Right hindlimb (tissue), 1 donor: Measurements from ENCODE around the gene CARD9.
A peak's percentile ranks its signal among the peaks of the same experiment; 100 is the strongest.
"Not testable (repeated sequence)": the region's sequence is repeated elsewhere in the genome, so short reads cannot be mapped to it uniquely, and the experiment has no call there.

Experiments
- DNase-seq: peaks from one replicate; pipeline ENCODE4 v3.0.0-alpha.2; 2018

Gene CARD9

DNA sequence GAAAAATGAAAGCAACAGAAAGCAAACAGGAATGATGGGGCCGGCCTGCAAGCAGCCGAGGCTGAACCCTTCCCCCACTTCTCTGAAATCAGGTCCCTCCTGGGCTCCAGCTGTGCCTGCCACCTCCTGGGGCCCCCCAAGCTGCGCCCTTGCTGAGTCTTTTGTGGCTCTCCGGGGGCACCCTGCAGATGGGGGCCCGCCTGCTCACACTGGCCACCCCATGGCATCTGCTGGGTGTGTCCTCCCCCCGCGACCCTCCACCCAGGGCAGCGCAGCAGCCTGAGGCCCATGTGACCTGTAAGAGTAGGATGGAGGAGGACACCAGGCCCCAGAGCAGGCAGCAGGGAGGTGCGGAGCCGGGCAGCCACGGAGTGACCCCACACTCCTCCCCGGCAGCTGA is 40.4 kb downstream of the CARD9 start:
- DNase-seq = no peak

- DNase-seq = no peak
These were observed 40.9 kb downstream of the CARD9 start for GRCh38 chr9:136332482-136332983.

DNA sequence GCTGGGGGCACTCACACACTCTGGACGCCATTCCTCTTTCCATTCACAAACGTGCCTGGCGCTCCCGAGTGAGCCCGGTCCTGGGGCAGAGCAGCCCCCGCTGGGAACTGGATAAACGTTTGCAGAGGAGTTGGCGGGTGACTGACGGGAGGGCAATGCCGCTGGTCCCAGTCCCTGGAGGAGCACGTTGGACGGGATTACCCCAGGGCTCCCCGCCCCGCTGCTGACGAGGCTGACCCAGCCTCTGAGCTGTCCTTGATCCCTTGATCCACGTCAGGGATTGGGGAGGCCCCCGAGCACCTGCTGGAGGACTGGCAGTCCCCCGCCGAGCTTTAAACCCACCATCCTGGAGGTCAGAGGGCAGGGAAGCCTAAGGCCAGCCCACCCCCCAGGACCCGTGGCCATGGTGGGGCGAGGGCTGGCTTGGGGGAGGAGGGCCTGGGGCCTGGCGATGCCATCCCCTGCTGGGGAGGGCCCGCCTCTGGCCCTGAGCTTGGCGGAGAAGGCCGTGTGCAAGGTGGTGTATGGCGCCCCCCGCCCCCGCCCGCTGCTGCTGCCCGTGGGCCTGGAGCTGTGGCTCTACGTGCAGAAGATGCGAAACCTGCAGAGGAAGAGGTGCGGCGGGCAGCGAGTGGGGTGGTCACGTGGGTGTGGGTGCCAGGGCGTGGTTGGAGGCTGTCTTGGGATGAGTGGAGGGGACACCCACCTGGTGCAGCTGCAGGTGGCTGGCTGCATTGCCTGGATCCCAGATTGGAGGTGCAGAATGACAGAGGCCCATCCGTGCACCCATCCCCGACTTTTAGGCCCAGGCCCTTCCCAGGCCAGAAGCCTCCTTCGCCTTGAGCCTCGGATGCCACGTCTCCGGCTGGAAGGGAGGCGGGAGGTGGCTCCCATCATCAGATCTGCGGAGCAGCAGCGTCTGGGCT is 41.6 kb downstream of the CARD9 start:
- no peak for DNase-seq

DNA sequence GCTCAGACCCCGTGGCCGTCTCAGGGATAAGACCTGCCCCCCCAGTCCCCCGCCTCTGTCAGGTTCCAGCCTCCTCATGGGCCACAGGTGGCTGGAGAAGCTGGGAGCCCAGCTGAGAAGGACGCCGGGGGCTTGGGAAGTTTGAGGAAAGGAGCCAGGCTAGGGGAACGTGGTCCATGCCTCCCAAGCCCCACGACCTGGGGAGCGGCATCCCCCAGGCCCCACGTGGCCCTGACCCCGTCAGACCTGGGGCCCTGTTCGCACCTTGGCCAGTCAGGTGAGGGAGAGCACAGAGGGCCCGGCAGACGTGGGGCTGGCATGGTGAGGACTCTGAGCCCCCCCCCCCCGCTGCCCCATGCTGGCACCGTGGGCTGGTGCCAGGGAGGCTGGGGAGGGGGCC is 42.4 kb downstream of the CARD9 start:
- DNase-seq = no peak

DNA sequence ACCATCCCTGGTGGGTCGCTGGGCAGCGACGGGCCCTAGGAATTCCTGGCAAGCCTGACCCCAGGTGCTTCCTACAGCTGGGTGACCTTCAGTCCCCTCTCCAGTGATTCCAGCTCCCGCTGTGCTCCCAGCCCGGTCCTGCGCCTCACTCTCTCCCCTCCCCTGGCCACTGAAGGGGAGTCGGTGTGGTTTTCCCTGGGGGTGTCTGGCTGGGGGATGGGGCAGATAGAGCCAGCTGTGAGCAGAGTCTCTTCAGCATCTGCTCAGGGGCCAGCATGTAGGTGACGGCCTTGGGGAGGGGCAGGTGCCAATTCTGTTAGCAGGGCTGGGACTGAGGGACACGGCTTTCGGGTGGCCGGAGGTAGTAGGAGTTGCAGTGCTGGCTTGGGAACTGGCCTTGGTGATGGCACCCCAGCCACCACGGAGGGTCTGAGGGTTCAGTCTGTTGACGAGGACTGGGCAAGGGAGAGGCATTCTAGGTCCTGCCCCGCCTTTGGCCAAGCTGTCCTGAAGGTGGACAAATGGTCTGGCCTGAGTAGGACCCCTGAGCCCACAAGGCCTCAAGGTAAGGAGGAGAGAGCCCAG is 43.0 kb downstream of the CARD9 start:
- no peak for DNase-seq

DNA sequence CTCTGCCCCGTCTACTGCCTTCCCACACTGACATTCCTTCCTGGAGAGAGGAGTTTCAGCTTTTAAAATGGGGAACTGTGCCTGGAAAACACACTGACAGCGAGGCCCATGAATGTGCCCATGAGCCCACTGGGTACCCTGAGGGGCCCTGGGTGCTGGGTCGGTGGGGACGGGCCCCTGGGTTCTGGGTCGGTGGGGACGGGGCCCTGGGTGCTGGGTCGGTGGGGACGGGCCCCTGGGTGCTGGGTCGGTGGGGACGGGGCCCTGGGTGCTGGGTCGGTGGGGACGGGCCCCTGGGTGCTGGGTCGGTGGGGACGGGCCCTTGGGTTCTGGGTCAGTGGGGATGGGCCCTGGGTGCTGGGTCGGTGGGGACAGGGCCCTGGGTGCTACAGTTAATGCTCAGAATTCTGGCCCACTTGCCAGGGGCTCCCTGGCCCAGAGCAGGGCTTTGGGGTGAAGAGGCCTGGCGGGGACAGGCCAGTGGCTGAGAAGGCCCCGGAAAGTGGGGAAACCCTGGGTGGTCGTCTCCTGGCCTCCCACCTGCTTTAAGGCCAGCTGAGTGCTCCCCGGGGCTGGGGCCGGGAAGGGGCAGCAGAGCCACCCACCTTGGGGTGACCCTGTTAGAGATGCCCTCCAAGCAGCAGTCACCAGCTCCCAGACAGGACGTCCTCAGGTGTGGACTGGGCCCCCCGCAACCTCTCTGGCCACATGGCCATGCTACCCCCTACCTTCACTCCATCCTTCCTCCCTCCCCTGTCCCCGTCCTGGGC is 43.6 kb downstream of the CARD9 start:
- no peak for DNase-seq

DNA sequence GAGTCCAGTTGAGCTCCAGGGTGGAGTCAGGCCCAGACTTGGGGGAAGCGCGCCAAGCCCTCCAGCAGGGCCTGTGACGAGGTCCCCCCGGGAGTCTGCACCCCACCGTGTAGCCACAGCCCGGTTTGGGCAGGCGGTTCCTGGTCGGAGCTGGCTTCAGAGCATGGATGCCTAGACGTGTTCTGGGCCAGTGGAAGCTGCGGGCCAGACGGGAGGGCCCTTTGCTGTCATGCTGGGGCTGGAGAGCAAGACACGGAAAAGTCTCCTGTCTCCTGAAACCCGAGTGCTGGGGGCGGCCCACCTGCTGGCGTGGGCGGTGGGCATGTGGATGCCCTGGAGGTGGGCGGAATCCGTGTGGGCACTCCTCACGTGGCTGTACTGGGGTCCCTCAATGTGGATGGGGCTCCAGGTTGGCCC is 44.2 kb downstream of the CARD9 start:
- no peak for DNase-seq

- DNase-seq = peak; percentile 82
These were observed 44.8 kb downstream of the CARD9 start for GRCh38 chr9:136328622-136329041.

DNA sequence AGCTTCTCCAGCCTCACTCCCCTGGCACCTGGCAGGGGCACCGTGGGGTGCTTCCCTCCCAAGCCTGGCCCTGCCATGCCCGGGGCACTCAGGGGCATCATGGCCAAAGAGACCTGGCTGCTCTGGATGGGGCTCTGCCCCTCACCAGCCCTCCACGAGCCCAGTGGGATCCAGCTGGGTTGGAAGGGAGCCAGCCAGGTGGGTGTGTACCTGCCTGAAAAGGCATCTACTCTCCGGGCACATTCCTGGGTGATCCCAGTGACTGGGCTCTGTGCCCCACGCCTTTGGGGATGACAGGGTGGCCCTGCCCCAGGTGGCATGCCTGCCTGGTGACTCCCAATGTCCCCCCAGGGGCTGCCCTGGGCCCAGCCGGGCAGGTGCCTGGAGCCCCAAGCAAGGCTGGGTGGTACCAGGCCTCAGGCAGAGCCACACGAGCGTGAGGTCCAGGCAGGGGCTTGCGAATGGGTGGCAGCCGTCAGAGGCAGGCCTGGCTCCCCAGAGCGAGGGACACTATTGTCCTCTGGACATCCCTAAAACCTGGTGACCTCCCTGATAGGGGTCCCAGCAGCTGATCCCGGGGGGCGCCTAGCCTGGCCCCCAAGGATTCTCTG is 45.4 kb downstream of the CARD9 start:
- no peak for DNase-seq

DNA sequence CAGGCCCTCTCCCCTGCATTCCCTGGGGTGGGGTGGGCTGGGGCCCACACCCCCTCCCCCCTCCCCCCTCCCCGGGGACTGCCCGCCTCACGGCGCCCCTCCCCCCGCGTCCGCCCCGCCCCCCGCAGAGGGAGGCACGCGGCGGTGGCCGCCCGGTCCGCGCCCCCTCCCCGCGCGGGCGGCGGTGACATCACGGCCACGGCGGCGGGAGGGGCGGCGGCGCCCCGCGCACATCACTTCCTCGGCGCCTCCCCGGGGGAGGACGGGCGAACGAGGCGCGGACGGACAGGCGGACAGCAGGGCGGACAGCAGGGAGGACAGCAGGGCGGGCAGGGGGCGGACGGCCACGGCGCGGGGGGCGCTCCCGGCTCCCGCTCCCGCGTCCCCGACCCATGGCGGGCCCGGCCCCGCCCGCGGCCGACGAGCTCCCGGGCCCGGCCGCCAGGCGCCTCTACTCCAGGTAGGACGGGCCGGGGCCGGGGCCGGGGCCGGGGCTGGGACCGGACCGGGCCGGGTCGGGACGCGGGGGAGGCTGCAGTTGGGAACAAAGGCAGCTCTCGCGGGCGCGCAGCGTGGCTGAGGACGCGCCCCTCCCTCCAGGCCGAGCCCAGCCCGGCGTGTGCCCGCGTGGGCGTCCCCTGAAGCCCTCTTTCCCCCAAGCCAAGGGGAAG is 46.0 kb downstream of the CARD9 start, which contains the start of gene GPSM1:
Gene GPSM1 (plus strand): TSS at position 236 of the 671 bp plus-strand sequence. CDS start 157 bp downstream, at position 393.
- peak; percentile 74 for DNase-seq

GRCh38 chr9:136326761-136327303 is 46.6 kb downstream of the CARD9 start:
- DNase-seq = no peak

- peak; percentile 82 for DNase-seq
These were observed 47.3 kb downstream of the CARD9 start for GRCh38 chr9:136326061-136326760.

DNA sequence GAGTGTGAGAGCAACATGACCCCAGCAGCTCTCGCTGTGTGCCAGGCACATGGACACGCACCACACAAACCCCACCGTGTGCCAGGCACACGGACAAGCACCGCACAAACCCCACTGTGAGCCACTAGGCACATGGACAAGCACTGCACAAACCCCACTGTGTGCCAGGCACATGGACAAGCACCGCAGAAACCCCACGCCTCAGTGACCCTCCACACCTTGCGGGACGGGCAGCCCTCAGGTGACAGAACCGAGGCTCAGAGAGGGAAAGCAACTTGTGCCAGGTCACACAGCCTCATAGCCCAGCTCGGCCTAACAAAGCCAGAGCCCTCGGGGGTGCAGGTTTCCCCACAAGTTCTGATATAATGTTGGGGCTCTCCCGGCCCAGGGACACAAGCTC is 48.1 kb downstream of the CARD9 start:
- no peak for DNase-seq

DNA sequence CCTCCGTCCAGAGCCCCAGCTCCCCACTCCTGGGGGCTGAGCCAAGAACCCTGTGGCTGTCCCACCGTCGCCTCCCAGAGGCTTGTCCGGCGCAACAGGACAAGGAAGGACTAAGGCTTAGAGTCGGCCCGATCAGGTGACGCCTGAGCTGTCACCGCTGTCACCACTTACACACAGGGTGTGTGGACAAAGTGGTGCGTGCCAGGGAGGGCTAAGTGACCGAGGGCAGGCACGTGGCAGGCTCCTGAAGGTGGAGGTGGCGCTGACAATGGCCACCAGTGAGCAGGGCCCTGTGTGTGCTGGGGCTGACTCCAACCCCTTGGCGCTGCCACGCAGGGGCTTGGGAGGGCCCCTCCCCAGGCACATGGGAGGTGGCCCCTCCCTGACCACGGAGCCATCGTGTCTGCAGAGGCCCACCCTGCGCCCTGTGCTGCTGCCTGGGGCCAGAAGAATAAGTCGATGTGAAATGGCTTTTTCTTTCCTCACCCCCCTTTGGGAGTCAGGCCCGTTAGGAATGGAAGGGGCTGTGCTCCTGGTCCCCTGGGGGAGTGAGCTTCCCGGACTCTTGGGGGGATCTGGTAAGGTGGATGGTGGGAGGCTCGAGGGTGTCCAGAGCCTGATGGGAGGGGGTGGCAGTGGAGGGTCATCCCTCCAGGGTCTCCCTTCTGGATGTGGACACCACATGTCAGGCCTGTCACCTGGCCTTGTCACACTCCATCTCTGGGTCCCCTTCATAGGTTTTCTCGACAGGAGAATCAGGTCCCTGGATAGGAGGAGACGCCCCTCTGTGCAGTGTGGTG is 48.8 kb downstream of the CARD9 start:
- no peak for DNase-seq

- no peak for DNase-seq
These were observed 50.1 kb downstream of the CARD9 start for GRCh38 chr9:136323371-136323789.

DNA sequence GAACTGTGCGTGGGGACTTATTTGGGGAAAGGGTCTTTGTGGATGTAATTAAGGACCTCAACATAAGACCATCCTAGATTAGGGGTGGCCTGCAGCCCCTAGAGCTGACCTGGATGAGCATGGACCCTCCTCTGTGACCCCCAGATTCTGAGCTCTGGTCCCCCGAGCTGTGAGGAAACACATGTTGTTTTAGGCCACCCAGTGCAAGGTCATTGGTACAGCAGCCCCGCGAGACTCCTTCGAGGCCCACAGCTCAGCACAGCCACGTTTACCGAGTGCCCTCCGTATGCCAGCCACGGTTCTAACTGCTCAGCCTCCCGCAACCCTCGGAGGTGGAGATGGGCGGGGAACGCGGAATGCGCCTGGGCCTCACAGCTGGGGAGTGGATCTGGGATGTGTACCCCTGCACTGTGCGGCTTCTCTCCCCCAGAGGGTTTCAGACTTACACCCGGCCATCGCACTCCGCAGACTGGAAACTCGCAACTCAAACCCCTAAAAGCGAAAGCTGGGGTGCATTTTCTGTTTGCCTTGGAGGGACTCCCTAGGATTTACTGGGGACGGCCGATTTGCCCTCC is 50.6 kb downstream of the CARD9 start:
- no peak for DNase-seq

DNA sequence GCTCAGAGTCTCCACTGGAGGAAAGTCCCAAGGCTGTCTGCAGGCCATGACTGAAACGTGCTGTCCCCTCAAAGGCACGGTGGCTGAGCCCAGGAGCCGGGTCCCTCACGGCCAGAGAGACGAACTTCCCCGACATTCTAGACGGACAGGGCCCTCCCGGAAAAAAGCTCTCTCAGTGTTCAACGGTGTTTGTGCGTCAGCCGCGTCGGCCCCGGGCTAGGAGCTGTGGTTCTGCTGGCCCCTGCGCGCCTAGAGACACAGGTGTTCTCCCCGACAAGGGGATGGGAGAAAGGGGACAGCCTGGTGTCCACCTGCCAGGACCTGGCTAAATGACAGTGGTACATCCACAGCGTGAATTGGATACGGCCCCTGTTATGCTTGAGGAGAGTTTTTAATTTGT is 51.9 kb downstream of the CARD9 start:
- no peak for DNase-seq

DNA sequence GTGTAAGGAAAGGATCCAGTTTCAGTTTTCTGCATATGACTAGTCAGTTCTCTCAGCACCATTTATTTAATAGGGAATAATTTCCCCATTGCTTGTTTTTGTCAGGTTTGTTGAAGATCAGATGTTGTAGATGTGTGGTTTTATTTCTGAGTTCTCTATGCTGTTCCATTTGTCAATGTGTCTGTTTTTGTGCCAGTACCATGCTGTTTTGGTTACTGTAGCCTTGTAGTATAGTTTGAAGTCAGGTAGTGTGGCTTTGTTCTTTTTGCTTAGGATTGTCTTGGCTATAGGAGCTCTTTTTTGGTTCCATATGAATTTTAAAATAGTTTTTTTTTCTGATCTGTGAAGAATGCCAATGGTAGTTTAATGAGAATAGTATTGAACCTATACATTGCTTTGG is 52.5 kb downstream of the CARD9 start:
- DNase-seq = not testable (repeated sequence)

DNA sequence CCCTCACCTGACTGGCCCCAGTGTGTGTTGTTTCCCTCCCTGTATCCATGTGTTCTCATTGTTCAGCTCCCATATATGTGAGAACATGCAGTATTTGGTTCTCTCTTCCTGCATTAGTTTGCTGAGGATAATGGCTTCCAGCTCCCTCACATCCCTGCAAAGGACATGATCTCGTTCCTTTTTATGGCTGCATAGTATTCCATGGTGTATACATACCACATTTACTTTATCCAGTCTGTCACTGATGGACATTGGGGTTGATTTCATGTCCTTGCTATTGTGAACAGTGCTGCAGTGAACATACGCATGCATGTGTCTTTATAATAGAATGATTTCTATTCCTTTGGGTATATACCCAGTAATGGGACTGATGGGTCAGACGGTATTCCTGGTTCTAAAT is 53.5 kb downstream of the CARD9 start:
- DNase-seq = not testable (repeated sequence)

DNA sequence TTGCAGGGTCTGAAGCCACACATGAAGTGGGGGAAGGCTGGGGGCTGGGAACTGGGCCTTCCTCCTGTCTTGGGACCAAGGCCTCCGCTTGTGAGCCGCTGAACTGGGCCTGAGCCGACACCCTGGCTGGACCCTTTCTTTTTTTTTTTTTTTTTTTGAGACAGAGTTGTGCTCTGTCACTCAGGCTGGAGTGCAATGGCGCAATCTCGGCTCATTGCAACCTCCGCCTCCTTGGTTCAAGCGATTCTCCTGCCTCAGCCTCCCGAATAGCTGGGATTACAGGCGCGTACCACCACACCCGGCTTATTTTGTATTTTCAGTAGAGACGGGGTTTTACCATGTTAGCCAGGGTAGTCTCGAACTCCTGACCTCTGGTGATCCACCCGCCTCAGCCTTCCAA is 54.2 kb downstream of the CARD9 start:
- DNase-seq = not testable (repeated sequence)
